Esophagus squamous epithelium (tissue), 5 donors: ENCODE measurements around the gene RBFOX1. TPM values are rescaled to one million over a fixed set of nuclear protein-coding genes. Genes with fewer than 3 reads are reported as not detected.

Experiments
- DNase-seq: peaks from one replicate; lab custom pipeline; 2025; lab: John Stamatoyannopoulos, UW
- H3K27ac ChIP-seq, 4 donors: fragments of 200-600 bp; sonication (generic); one replicate each; pipeline ENCODE4 v1.5.1; 2016 to 2019; ENCODE audit warnings: mild to moderate bottlenecking in 1 of 4
- H3K27me3 ChIP-seq, 4 donors: fragments of 200-600 bp; sonication (generic); 1 replicate in 3 of 4; 2 replicates in 1 of 4; pipeline versions ENCODE4 v1.5.1 to v1.6.0; 2017 to 2021; ENCODE audit warnings: antibody characterized with exemption in 1 of 4
- H3K36me3 ChIP-seq, 3 donors: fragments of 200-600 bp; sonication (generic); one replicate each; pipeline ENCODE4 v1.5.1; 2016 to 2019
- H3K4me1 ChIP-seq, 3 donors: fragments of 200-600 bp; sonication (generic); one replicate each; pipeline ENCODE4 v1.5.1; 2017 to 2019
- H3K4me3 ChIP-seq, 4 donors: fragments of 200-600 bp; sonication (generic); 1 replicate in 3 of 4; 2 replicates in 1 of 4; pipeline ENCODE4 v1.5.1; 2016 to 2019; ENCODE audit warnings: mild to moderate bottlenecking in 2 of 4, moderate library complexity in 1 of 4
- H3K9me3 ChIP-seq, 3 donors: fragments of 200-600 bp; sonication (generic); one replicate each; pipeline ENCODE4 v1.5.1; 2016 to 2019
- CTCF ChIP-seq, 6 experiments: fragments of 450-650 bp in 4 of 6; fragments of 200-600 bp in 2 of 6; sonication (generic) in 2 of 6; IDR thresholded peaks; one replicate each; pipeline ENCODE4 v1.5.1; 2016 to 2019; ENCODE audit warnings: antibody characterized with exemption in 6 of 6, mild to moderate bottlenecking in 4 of 6, moderate library complexity in 4 of 6
- POLR2A ChIP-seq, 4 donors: fragments of 450-650 bp; IDR thresholded peaks; one replicate each; pipeline ENCODE4 v1.6.1; 2017; ENCODE audit warnings: antibody characterized with exemption in 4 of 4, mild to moderate bottlenecking in 4 of 4, moderate library complexity in 3 of 4
- WGBS, 2 donors: methylation state at CpG; one replicate each; pipeline ENCODE4 v1.1.5; 2018; 5-methylcytosine and 5-hydroxymethylcytosine counted together
- intact Hi-C: fragments of 100-400 bp; cut with DNase I; formaldehyde crosslinking; loops from one replicate; pipeline ENCODE4 v1.15.0; 2022
- total RNA-seq, 4 donors: library from RNA; depleted of rRNA; stranded (reverse); fragments of >200 nt; gene quantifications; one replicate each; pipeline ENCODE4 v1.1.0, GENCODE V29; 2016
- donor health status: DM: yes; HTN: yes; CAD: no.

The RBFOX1 gene
- total RNA-seq, 4 donors from 2014 or later, result not detected

- Histone ChIP-seq H3K27me3 (no peaks in the 10 kb centered on the region), H3K4me1 (no peaks in the 10 kb centered on the region), H3K27ac (no peak overlapping the region), H3K36me3 (no peaks in the 10 kb centered on the region), H3K4me3 (no peak overlapping the region), H3K9me3 (no peaks in the 10 kb centered on the region)
- intact Hi-C loops, result no loop called here
- DNase-seq, result no peak
- TF ChIP-seq POLR2A (IDR thresholded peaks at IDR 0.05) (no peak), CTCF (IDR thresholded peaks at IDR 0.05) (no peak)
- WGBS, 2 donors, result 57 to 67% methylated on average over 4 of the region's 4 CpGs
These were observed 90.9 kb downstream of the RBFOX1 start for GRCh38 chr16:7423434-7424044.

- TF ChIP-seq POLR2A (IDR thresholded peaks at IDR 0.05) (no peak), CTCF (IDR thresholded peaks at IDR 0.05) (no peak)
- WGBS, 2 donors, result 43 to 47% methylated on average over 3 to 5 of the region's 5 CpGs
These were observed 93.5 kb downstream of the RBFOX1 start for GRCh38 chr16:7426161-7426560.

DNA sequence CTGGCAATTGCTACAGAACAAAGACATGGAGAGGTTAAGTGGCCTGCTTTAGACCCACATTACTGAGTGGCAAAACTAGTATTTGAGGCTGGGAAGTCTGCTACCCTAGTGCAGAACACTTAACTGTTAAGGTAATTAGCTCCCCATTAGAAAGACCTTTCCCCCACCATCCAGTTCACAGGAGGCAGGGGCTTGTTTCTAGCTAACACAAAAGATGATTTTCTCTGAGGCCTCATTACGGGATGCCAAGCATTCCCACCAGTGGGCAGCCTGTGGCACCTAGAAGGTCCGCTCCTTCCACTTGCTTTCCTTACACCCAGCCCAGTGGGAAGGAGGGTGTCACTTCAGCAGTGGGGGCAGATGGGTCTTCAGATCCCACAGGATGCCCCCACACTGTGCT is 99.1 kb downstream of the RBFOX1 start:
- no peak for DNase-seq
- peaks cover 0 to 11% (median 0%) of the 10 kb centered on the region in 3 donors for H3K4me1 ChIP-seq
- H3K9me3 ChIP-seq, result no peaks in the 10 kb centered on the region
- intact Hi-C loops, result no loop called here
- no peak overlapping the region for H3K27ac ChIP-seq
- no peak overlapping the region for H3K4me3 ChIP-seq
- H3K36me3 ChIP-seq, result no peaks in the 10 kb centered on the region
- 79 to 80% methylated on average over 1 to 2 of the region's 2 CpGs for WGBS, 2 donors
- no peaks in the 10 kb centered on the region for H3K27me3 ChIP-seq
- no peak for TF ChIP-seq POLR2A (IDR thresholded peaks at IDR 0.05)
- TF ChIP-seq CTCF (IDR thresholded peaks at IDR 0.05), result no peak

More at GRCh38 chr16:7426161-7426560, 93.5 kb downstream of the RBFOX1 start:
- H3K36me3 ChIP-seq, result no peaks in the 10 kb centered on the region
- H3K9me3 ChIP-seq, result no peaks in the 10 kb centered on the region
- no peak for DNase-seq
- intact Hi-C loops, result no loop called here
- no peak overlapping the region for H3K4me3 ChIP-seq
- H3K27me3 ChIP-seq, result no peaks in the 10 kb centered on the region
- H3K27ac ChIP-seq, result no peak overlapping the region
- no peaks in the 10 kb centered on the region for H3K4me1 ChIP-seq

DNA sequence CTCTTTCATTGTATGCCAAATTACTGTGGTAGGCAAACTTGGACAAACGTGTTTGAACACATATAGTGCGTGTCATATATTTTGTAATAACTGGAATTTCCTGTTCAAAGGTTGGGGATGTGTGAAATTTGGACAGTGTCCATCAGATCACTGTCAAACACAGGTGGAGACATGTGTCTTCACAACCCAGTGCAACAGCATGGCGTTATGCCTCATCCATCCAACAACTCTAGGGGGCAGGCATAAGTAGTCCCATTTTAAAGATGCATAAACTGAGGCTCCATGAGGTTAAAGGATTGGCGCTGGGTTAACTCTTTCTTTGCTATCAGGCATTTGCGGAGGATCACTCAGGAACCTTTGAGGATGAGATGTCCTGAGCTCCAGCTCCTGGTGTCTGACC is 103.7 kb downstream of the RBFOX1 start:
- intact Hi-C loops, result no loop called here
- no peaks in the 10 kb centered on the region for H3K27me3 ChIP-seq
- H3K4me1 ChIP-seq, result peaks cover 0 to 12% (median 0%) of the 10 kb centered on the region in 3 donors
- TF ChIP-seq CTCF (IDR thresholded peaks at IDR 0.05) (peak in 2 of 6 experiments; percentile 24 to 54), POLR2A (IDR thresholded peaks at IDR 0.05) (no peak)
- no peak for DNase-seq
- no peak overlapping the region for H3K4me3 ChIP-seq
- H3K27ac ChIP-seq, result no peak overlapping the region
- 52 to 57% methylated on average over 3 to 5 of the region's 5 CpGs for WGBS, 2 donors
- H3K9me3 ChIP-seq, result no peaks in the 10 kb centered on the region
- H3K36me3 ChIP-seq, result no peaks in the 10 kb centered on the region

DNA sequence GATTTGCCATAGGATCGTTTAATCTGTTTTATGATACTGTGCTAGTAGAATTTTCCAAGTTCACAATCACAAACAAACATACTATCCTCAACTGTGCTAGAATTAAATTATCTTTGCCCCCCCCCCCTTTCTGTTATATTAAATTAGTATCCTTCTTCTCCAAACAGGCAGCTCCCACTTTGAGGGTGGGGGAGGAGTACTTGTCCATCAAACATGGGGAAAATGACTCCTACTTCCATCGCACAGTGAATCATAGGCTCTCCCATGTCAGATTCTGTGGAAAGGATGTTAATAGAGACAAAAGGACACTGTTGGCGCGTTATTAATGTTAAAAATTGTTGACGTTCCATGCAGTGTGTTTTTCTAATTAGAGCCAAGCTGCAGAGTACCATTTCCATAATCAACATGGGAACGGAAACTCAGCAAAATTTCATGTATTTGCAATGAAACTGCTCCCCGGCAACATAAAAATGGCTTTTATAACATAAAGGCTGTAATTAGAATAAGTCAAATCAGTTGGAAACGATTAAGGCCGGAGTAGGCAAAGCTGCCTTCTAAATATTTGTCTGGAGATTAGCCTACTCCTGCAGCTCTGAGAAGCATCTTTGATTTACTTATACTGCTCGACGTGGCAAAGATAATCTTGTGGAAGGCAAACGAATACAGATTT is 104.6 kb downstream of the RBFOX1 start:
- WGBS, 2 donors, result 81 to 86% methylated on average over 12 of the region's 12 CpGs
- Histone ChIP-seq H3K4me3 (no peak overlapping the region), H3K27me3 (no peaks in the 10 kb centered on the region), H3K9me3 (no peaks in the 10 kb centered on the region), H3K36me3 (no peaks in the 10 kb centered on the region), H3K27ac (no peak overlapping the region), H3K4me1 (peaks cover 0 to 12% (median 0%) of the 10 kb centered on the region in 3 donors)
- DNase-seq, result no peak
- TF ChIP-seq CTCF (IDR thresholded peaks at IDR 0.05) (no peak), POLR2A (IDR thresholded peaks at IDR 0.05) (no peak)
- intact Hi-C loops, result no loop called here
